CD4-positive, CD25-positive, alpha-beta regulatory T cell (primary cell): ENCODE results near the gene RNF187. TPM values are rescaled to one million over a fixed set of nuclear protein-coding genes. Genes with fewer than 3 reads are reported as not detected.
"Not testable (repeated sequence)": the region's sequence is repeated elsewhere in the genome, so short reads cannot be mapped to it uniquely, and the experiment has no call there.

Experiments used
- ATAC-seq, 2 donors: fragments of 150-1000 bp; cut with Tn5 transposase; one replicate each; pipeline ENCODE4 v1.10.0; 2021; ENCODE audit warnings: low read depth in 2 of 2, moderate number of reproducible peaks in 2 of 2, moderate library complexity in 1 of 2
- DNase-seq, 3 donors: peaks; one replicate each; pipeline versions ENCODE4 v3.0.0 to v3.0.0-alpha.2; 2012 to 2022; ENCODE audit warnings: mixed read lengths in 1 of 3
- H3K27ac ChIP-seq: one replicate; pipeline ENCODE4 v1.7.0; 2013; ENCODE audit warnings: mild to moderate bottlenecking, low read length; ENCODE audit not compliant: insufficient read depth, poor library complexity, severe bottlenecking
- H3K27me3 ChIP-seq: one replicate; pipeline ENCODE4 v1.7.0; 2013; ENCODE audit warnings: low read length; ENCODE audit not compliant: control insufficient read depth, insufficient read depth
- H3K36me3 ChIP-seq: one replicate; pipeline ENCODE4 v1.7.0; 2013; ENCODE audit warnings: mild to moderate bottlenecking, low read length, moderate library complexity; ENCODE audit not compliant: control insufficient read depth, insufficient read depth
- H3K4me1 ChIP-seq: 2 replicates; pipeline ENCODE4 v1.7.0; 2013; ENCODE audit warnings: mild to moderate bottlenecking, low read length; ENCODE audit not compliant: insufficient read depth, control insufficient read depth, poor library complexity, severe bottlenecking
- H3K4me3 ChIP-seq: one replicate; pipeline ENCODE4 v1.7.0; 2013; ENCODE audit warnings: low read depth, mild to moderate bottlenecking, low read length, moderate library complexity
- H3K9me3 ChIP-seq, 2 experiments: 1 replicate in 1 of 2; 2 replicates in 1 of 2; pipeline ENCODE4 v1.7.0; 2013; ENCODE audit warnings: low read length in 2 of 2, mild to moderate bottlenecking in 1 of 2, moderate library complexity in 1 of 2; ENCODE audit not compliant: control insufficient read depth in 2 of 2
- H3K27ac Mint-ChIP-seq, 3 donors: one replicate each; pipeline ENCODE4 v1.8.0; 2020 to 2022; ENCODE audit warnings: mild to moderate bottlenecking in 3 of 3, mixed read lengths in 3 of 3, moderate library complexity in 2 of 3
- H3K27me3 Mint-ChIP-seq: one replicate; pipeline ENCODE4 v1.8.0; 2022; ENCODE audit warnings: mild to moderate bottlenecking, mixed read lengths
- H3K36me3 Mint-ChIP-seq: one replicate; pipeline ENCODE4 v1.8.0; 2020; ENCODE audit warnings: mixed read lengths
- H3K4me1 Mint-ChIP-seq, 4 donors: one replicate each; pipeline ENCODE4 v1.8.0; 2020 to 2022; ENCODE audit warnings: mixed read lengths in 4 of 4, mild to moderate bottlenecking in 1 of 4
- H3K4me3 Mint-ChIP-seq, 4 donors: one replicate each; pipeline ENCODE4 v1.8.0; 2020 to 2022; ENCODE audit warnings: mild to moderate bottlenecking in 4 of 4, mixed read lengths in 4 of 4, moderate library complexity in 3 of 4
- H3K9me3 Mint-ChIP-seq, 7 donors: one replicate each; pipeline ENCODE4 v1.8.0; 2020 to 2022; ENCODE audit warnings: mixed read lengths in 7 of 7, mild to moderate bottlenecking in 3 of 7, moderate library complexity in 2 of 7
- polyA plus RNA-seq, 4 donors: library from polyadenylated mRNA; unstranded; fragments of 300-500 nt; fragmentation: Illumina TruSeq; gene quantifications; one replicate each; pipeline ENCODE4 v1.2.3, GENCODE V29; 2021
- total RNA-seq: library from RNA; stranded (reverse); gene quantifications from one replicate; pipeline ENCODE4 v1.2.3, GENCODE V29; 2022

RNF187 gene
- total and polyA plus RNA-seq, 5 donors from 2014 or later = 16.1 to 59.0 (median 43.1) TPM

DNA sequence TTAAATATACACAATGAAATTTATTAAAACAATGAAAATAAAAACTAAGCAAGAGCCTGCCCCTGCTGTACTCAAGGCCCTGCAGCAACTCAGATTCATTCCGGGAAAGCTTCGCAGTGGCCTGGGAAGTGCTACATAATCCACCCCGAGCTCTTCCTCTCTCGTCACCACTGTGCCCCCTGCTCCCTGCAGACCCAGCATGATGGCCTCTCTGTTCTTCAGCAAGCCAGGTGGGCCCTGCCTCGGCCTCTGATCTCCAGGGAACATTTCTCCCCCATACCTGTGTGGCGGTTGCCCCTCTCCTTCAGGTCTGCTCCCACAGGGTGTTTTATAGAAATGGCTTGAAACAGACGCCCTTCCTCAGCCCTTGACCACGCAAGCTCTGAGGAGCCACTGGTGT, 10.6 kb downstream of the RNF187 start:
- DNase-seq = no peak
- Mint-ChIP-seq H3K36me3 (peaks cover 21% of the 10 kb centered on the region), H3K4me3 (no peak overlapping the region), H3K27me3 (no peaks in the 10 kb centered on the region), H3K27ac (peak overlapping the region in 1 of 3 donors; percentile 46), H3K4me1 (peaks cover 7 to 37% (median 24%) of the 10 kb centered on the region in 4 donors), H3K9me3 (peaks cover 0 to 1% (median 0%) of the 10 kb centered on the region in 7 donors)
- H3K4me1 ChIP-seq = peaks cover 12% of the 10 kb centered on the region
- no peaks in the 10 kb centered on the region for H3K9me3 ChIP-seq
- H3K36me3 ChIP-seq = peaks cover 44% of the 10 kb centered on the region
- H3K27ac ChIP-seq = no peak overlapping the region
- no peak overlapping the region for H3K4me3 ChIP-seq
- no peaks in the 10 kb centered on the region for H3K27me3 ChIP-seq
- no peak for ATAC-seq

DNA sequence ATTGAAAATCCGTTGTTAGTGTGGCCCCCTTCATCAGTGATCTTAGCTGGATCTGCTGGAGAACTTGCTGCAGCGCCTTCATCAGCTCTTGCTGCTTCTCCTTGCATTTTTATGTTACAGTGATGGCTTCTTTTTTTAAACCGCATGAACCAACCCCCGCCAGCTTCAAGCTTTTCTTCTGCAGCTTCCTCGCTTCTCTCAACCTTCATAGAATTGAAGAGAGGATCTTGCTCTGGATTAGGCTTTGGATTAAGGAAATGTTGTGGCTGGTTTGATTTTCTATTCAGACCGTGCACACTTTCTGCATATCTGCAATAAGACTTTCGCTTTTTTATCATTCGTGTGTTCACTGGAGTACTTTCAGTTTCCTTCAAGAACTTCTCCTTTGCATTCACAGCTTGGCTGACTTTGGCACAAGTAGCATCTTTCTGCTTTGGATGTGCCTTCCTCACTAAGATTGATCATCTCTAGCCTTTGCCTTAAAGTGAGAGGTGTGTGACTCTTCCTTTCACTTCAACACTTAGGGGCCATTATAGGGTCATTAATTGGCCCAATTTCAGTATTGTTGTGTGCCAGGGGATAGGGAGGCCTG, 13.1 kb downstream of the RNF187 start:
- Mint-ChIP-seq H3K27me3 (no peaks in the 10 kb centered on the region), H3K4me3 (peak overlapping the region in 3 of 4 donors; percentile 15 to 93 (median 87)), H3K36me3 (peaks cover 8% of the 10 kb centered on the region), H3K9me3 (peaks cover 0 to 1% (median 0%) of the 10 kb centered on the region in 7 donors), H3K4me1 (peaks cover 7 to 33% (median 20%) of the 10 kb centered on the region in 4 donors), H3K27ac (peak overlapping the region in 2 of 3 donors; percentile 64 to 83)
- peaks cover 12% of the 10 kb centered on the region for H3K4me1 ChIP-seq
- no peak overlapping the region for H3K27ac ChIP-seq
- peak in 1 of 3 donors; percentile 34 for DNase-seq
- peaks cover 21% of the 10 kb centered on the region for H3K36me3 ChIP-seq
- ATAC-seq = no peak
- H3K9me3 ChIP-seq = no peaks in the 10 kb centered on the region
- H3K27me3 ChIP-seq = no peaks in the 10 kb centered on the region
- H3K4me3 ChIP-seq = no peak overlapping the region

- Mint-ChIP-seq H3K27me3 (no peaks in the 10 kb centered on the region), H3K4me3 (peak overlapping the region; percentile 49 to 93 (median 82)), H3K9me3 (peaks cover 0 to 1% (median 0%) of the 10 kb centered on the region in 7 donors), H3K27ac (peak overlapping the region; percentile 60 to 83 (median 64)), H3K36me3 (peaks cover 5% of the 10 kb centered on the region), H3K4me1 (peaks cover 7 to 31% (median 20%) of the 10 kb centered on the region in 4 donors)
- Histone ChIP-seq H3K27ac (no peak overlapping the region), H3K4me3 (peak overlapping the region; percentile 66), H3K36me3 (peaks cover 13% of the 10 kb centered on the region), H3K4me1 (peaks cover 12% of the 10 kb centered on the region), H3K27me3 (no peaks in the 10 kb centered on the region), H3K9me3 (no peaks in the 10 kb centered on the region)
- DNase-seq (peak; percentile 70 to 91 (median 86)), ATAC-seq (peak; percentile 95 to 98)
Observed at GRCh38 chr1:228500901-228501871, 14.0 kb downstream of the RNF187 start.

DNA sequence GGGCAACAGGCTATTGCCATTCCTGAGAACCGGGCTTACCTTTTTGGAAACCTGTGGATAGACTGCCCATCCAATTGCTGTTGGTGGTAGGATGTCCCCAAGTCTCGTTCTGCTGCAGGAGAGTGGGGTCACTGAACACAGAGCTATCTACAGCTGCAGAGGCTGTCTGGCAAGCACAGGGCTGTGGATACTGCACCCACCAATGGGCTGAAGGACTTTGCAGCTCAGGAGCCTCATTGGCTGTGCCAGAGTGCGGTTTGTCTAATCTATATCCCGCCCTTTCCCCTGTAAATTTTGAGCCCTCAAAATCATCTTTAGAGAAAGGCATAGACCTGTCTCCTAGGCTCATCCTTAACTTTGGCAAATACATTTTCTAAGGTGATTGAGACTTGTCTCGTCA, 15.3 kb downstream of the RNF187 start:
- Mint-ChIP-seq H3K27ac (no peak overlapping the region), H3K27me3 (no peaks in the 10 kb centered on the region), H3K4me3 (no peak overlapping the region), H3K4me1 (peaks cover 7 to 22% (median 17%) of the 10 kb centered on the region in 4 donors), H3K36me3 (no peaks in the 10 kb centered on the region), H3K9me3 (peaks cover 0 to 1% (median 0%) of the 10 kb centered on the region in 7 donors)
- Histone ChIP-seq H3K27ac (no peak overlapping the region), H3K27me3 (no peaks in the 10 kb centered on the region), H3K4me1 (peaks cover 12% of the 10 kb centered on the region), H3K4me3 (no peak overlapping the region), H3K36me3 (peaks cover 6% of the 10 kb centered on the region), H3K9me3 (no peaks in the 10 kb centered on the region)
- no peak for DNase-seq
- no peak for ATAC-seq

- H3K27me3 ChIP-seq, H3K27ac Mint-ChIP-seq, H3K36me3 ChIP-seq, H3K27ac ChIP-seq, H3K36me3 Mint-ChIP-seq, H3K4me3 ChIP-seq, DNase-seq, H3K9me3 Mint-ChIP-seq, H3K4me1 ChIP-seq, H3K4me3 Mint-ChIP-seq, ATAC-seq, H3K9me3 ChIP-seq, H3K4me1 Mint-ChIP-seq: not testable (repeated sequence)
- peaks cover 12% of the 10 kb centered on the region for H3K27me3 Mint-ChIP-seq
Observed at GRCh38 chr1:228505944-228506343, 18.8 kb downstream of the RNF187 start.

- H3K4me1 ChIP-seq = no peaks in the 10 kb centered on the region
- DNase-seq (no peak), ATAC-seq (no peak)
- H3K36me3 ChIP-seq = no peaks in the 10 kb centered on the region
- peaks cover 0 to 5% (median 0%) of the 10 kb centered on the region in 4 donors for H3K4me1 Mint-ChIP-seq
- no peaks in the 10 kb centered on the region for H3K27me3 ChIP-seq
- no peaks in the 10 kb centered on the region for H3K9me3 ChIP-seq
- peaks cover 4% of the 10 kb centered on the region for H3K36me3 Mint-ChIP-seq
- no peak overlapping the region for H3K4me3 Mint-ChIP-seq
- no peak overlapping the region for H3K27ac Mint-ChIP-seq
- H3K27ac ChIP-seq = no peak overlapping the region
- no peaks in the 10 kb centered on the region for H3K9me3 Mint-ChIP-seq
- peaks cover 17% of the 10 kb centered on the region for H3K27me3 Mint-ChIP-seq
- H3K4me3 ChIP-seq = no peak overlapping the region
Observed at GRCh38 chr1:228507961-228508652, 20.9 kb downstream of the RNF187 start.

GRCh38 chr1:228508840-228509415, 21.7 kb downstream of the RNF187 start:
- no peak overlapping the region for H3K27ac ChIP-seq
- H3K4me1 ChIP-seq = no peaks in the 10 kb centered on the region
- Mint-ChIP-seq H3K27me3 (peaks cover 17% of the 10 kb centered on the region), H3K36me3 (peaks cover 4% of the 10 kb centered on the region), H3K9me3 (no peaks in the 10 kb centered on the region), H3K27ac (no peak overlapping the region), H3K4me3 (no peak overlapping the region), H3K4me1 (peaks cover 0 to 5% (median 0%) of the 10 kb centered on the region in 4 donors)
- H3K36me3 ChIP-seq = no peaks in the 10 kb centered on the region
- DNase-seq = no peak
- no peak for ATAC-seq
- no peaks in the 10 kb centered on the region for H3K27me3 ChIP-seq
- no peaks in the 10 kb centered on the region for H3K9me3 ChIP-seq
- no peak overlapping the region for H3K4me3 ChIP-seq
